ENCODE results near the gene DVL1.

The DVL1 gene

GRCh38 chr1:1309251-1310108, 39.7 kb downstream of the DVL1 start:
- peaks cover 50% of the 10 kb centered on the region for H3K36me3 ChIP-seq (ENCODE audit: control insufficient read depth, low read length)
- peaks cover 36% of the 10 kb centered on the region for H3K4me1 ChIP-seq (ENCODE audit: control insufficient read depth, low read length)
- no peak overlapping the region; the same call in 1 of the 2 replicates for H3K27ac ChIP-seq (ENCODE audit: low read depth, low read length)
- H3K4me3 ChIP-seq (ENCODE audit: low read length) = peak overlapping the region; percentile 76
- no peaks in the 10 kb centered on the region for H3K27me3 ChIP-seq (ENCODE audit: control insufficient read depth, low read length)
- H3K4me2 ChIP-seq (ENCODE audit: low read length) = peak overlapping the region; percentile 80
- H3K79me2 ChIP-seq (ENCODE audit: control insufficient read depth, low read length) = peaks cover 45% of the 10 kb centered on the region
- H4K20me1 ChIP-seq (ENCODE audit: control insufficient read depth, insufficient read depth, low read depth, low read length) = no peaks in the 10 kb centered on the region
- TF ChIP-seq EZH2phosphoT487 (IDR thresholded peaks at IDR 0.05; ENCODE audit: borderline replicate concordance, low read length) = no peak
- no peak for TF ChIP-seq CTCF (IDR thresholded peaks at IDR 0.05; ENCODE audit: low read depth, low read length, poor library complexity, severe bottlenecking)
- H3K9me3 ChIP-seq (ENCODE audit: control insufficient read depth, insufficient read depth, low read length) = no peaks in the 10 kb centered on the region
- H3K9me2 ChIP-seq (replicated peaks; ENCODE audit: control insufficient read depth, low read length) = no peaks in the 10 kb centered on the region
- peaks cover 2% of the 10 kb centered on the region; the same call in 1 of the 2 replicates for H3F3A ChIP-seq (ENCODE audit: control insufficient read depth, insufficient read depth)

- H3K4me2 ChIP-seq (ENCODE audit: low read length) = peak overlapping the region; percentile 80
- no peak for TF ChIP-seq CTCF (IDR thresholded peaks at IDR 0.05; ENCODE audit: low read depth, low read length, poor library complexity, severe bottlenecking)
- TF ChIP-seq EZH2phosphoT487 (IDR thresholded peaks at IDR 0.05; ENCODE audit: borderline replicate concordance, low read length) = no peak
- H3F3A ChIP-seq (ENCODE audit: control insufficient read depth, insufficient read depth) = peaks cover 2% of the 10 kb centered on the region; the same call in 1 of the 2 replicates
- no peaks in the 10 kb centered on the region for H3K9me3 ChIP-seq (ENCODE audit: control insufficient read depth, insufficient read depth, low read length)
- peaks cover 44% of the 10 kb centered on the region for H3K36me3 ChIP-seq (ENCODE audit: control insufficient read depth, low read length)
- peak overlapping the region; percentile 52 for H3K27ac ChIP-seq (ENCODE audit: low read depth, low read length)
- no peaks in the 10 kb centered on the region for H3K9me2 ChIP-seq (replicated peaks; ENCODE audit: control insufficient read depth, low read length)
- peaks cover 44% of the 10 kb centered on the region for H3K79me2 ChIP-seq (ENCODE audit: control insufficient read depth, low read length)
- H3K27me3 ChIP-seq (ENCODE audit: control insufficient read depth, low read length) = no peaks in the 10 kb centered on the region
- no peaks in the 10 kb centered on the region for H4K20me1 ChIP-seq (ENCODE audit: control insufficient read depth, insufficient read depth, low read depth, low read length)
- peaks cover 36% of the 10 kb centered on the region for H3K4me1 ChIP-seq (ENCODE audit: control insufficient read depth, low read length)
- H3K4me3 ChIP-seq (ENCODE audit: low read length) = peak overlapping the region; percentile 76
Measured at GRCh38 chr1:1308756-1309250, 40.4 kb downstream of the DVL1 start.

GRCh38 chr1:1307923-1308755, 41.1 kb downstream of the DVL1 start, which contains the start of the genes ACAP3 and PUSL1:
TSS of gene ACAP3 (minus strand) at chr1:1307930. CDS start at chr1:1307815, 115 bp downstream.
TSS of gene PUSL1 (plus strand) at chr1:1308597. CDS start at chr1:1308644, 47 bp downstream.
- Histone ChIP-seq H3F3A (ENCODE audit: control insufficient read depth, insufficient read depth) (peaks cover 2% of the 10 kb centered on the region; the same call in 1 of the 2 replicates), H3K4me3 (ENCODE audit: low read length) (peak within 1 kb of the TSS; percentile 83), H3K9me2 (replicated peaks; ENCODE audit: control insufficient read depth, low read length) (no peaks in the 10 kb centered on the region), H4K20me1 (ENCODE audit: control insufficient read depth, insufficient read depth, low read depth, low read length) (no peaks in the 10 kb centered on the region), H3K9me3 (ENCODE audit: control insufficient read depth, insufficient read depth, low read length) (no peaks in the 10 kb centered on the region), H3K79me2 (ENCODE audit: control insufficient read depth, low read length) (peaks cover 40% of the 10 kb centered on the region), H3K36me3 (ENCODE audit: control insufficient read depth, low read length) (peaks cover 37% of the 10 kb centered on the region), H3K27ac (ENCODE audit: low read depth, low read length) (peak within 1 kb of the TSS; percentile 81), H3K4me1 (ENCODE audit: control insufficient read depth, low read length) (peaks cover 36% of the 10 kb centered on the region), H3K27me3 (ENCODE audit: control insufficient read depth, low read length) (no peaks in the 10 kb centered on the region), H3K4me2 (ENCODE audit: low read length) (peak within 1 kb of the TSS; percentile 84)
- TF ChIP-seq EZH2phosphoT487 (IDR thresholded peaks at IDR 0.05; ENCODE audit: borderline replicate concordance, low read length) (no peak), CTCF (IDR thresholded peaks at IDR 0.05; ENCODE audit: low read depth, low read length, poor library complexity, severe bottlenecking) (no peak)
